Measurements from ENCODE around the gene FGF23.

Gene FGF23

DNA sequence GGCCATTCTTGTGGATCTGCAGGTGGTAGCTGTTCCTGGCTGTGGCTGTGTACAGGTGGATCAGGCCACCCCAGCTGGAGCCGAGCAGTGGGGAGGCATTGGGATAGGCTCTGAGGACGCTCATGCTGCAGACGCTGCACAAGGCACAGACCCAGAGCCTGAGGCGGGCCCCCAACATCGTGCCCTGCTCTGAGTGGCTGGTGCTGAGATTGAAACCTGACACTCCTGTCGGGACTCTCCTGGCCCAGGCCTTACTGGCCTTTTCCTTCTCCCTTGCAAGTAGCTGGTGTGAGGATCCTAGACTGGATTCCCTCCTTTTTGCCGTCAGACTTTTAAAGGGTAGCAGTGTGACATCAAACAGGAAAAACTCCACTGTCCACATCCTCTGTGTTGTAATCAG is at the start of gene FGF23:
Gene FGF23 (minus strand): TSS at position 308 of the 400 bp plus-strand sequence. CDS start 130 bp downstream, at position 178.
- DNase-seq (ENCODE audit: extremely low read depth, low read depth): no peak
- TF ChIP-seq, protein P1, sequence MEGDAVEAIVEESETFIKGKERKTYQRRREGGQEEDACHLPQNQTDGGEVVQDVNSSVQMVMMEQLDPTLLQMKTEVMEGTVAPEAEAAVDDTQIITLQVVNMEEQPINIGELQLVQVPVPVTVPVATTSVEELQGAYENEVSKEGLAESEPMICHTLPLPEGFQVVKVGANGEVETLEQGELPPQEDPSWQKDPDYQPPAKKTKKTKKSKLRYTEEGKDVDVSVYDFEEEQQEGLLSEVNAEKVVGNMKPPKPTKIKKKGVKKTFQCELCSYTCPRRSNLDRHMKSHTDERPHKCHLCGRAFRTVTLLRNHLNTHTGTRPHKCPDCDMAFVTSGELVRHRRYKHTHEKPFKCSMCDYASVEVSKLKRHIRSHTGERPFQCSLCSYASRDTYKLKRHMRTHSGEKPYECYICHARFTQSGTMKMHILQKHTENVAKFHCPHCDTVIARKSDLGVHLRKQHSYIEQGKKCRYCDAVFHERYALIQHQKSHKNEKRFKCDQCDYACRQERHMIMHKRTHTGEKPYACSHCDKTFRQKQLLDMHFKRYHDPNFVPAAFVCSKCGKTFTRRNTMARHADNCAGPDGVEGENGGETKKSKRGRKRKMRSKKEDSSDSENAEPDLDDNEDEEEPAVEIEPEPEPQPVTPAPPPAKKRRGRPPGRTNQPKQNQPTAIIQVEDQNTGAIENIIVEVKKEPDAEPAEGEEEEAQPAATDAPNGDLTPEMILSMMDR (IDR thresholded peaks at IDR 0.05; ENCODE audit: low read depth, low read length): no peak

DNA sequence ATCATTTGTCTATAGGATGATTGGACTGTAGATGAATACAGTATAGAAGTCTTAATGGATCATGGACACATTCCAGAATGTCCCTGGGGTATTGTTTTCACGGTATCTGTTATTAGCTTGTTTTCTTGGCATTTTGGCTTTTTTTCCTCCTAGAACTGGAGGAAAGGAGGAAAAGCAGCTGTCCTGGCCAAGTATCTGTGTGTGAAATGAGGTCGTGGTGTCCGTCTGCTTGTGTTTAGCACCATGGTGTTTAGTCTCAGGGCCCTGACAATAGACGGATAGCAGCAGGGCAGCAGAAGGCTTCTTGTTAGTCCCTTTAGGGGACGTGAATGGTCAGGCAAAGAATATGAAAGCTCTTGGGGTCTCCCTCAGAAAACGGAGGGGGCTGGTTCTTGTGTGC is 44.9 kb upstream of the FGF23 start:
- DNase-seq (ENCODE audit: extremely low read depth, low read depth): no peak
- TF ChIP-seq, protein P1 (IDR thresholded peaks at IDR 0.05; ENCODE audit: low read depth, low read length): no peak

DNA sequence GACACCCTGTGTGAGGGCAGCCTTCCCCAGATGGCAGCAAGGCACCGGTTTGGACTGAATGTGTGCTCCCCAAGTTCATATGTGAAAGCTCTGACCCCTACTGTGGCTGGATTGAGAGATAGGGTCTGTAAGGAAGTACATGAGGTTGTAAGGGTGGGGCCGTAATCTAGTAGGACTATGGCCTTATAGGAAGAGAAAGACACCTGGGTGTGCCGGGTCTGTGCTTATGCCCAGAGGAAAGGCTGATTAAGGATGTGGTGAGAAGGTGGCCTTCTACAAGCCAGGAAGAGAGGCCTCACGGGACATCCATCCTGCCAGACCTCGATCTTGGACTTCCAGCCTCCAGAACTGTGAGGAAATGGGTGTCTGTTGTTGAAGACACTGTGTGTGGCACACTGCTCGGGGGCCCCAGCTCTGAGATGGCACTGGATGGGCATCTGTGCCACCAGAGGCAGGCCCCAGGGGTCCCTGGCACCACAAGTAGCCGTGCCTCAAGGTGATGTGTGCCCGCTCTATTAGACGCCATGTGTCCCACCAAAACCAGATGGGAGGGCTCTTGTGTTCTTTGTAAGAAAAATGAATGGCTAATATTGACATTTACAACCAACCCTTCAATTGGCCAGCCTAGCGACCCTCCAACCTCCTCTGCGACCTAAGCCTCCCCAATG is 44.1 kb upstream of the FGF23 start:
- TF ChIP-seq, protein P1 (IDR thresholded peaks at IDR 0.05; ENCODE audit: low read depth, low read length): no peak
- no peak for DNase-seq (ENCODE audit: extremely low read depth, low read depth)

DNA sequence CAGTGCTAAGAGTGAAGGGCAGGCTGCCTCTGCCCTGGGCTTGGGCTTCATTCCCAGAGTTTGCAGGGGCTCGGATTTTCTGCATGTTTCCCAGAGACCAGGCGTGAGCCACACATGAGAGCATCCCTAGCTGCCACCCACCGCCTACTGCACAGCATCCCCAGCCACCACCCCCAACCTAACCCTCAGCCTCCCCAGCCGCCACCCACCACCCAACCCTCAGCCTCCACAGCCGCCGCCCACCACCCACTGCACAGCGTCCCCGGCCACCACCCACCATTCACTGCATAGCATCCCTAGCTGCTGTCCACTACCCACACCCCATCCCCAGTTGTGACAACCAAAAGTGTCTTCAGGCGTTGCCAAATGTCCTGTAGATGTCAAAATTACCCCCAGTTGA is 43.5 kb upstream of the FGF23 start:
- DNase-seq (ENCODE audit: extremely low read depth, low read depth): no peak

DNA sequence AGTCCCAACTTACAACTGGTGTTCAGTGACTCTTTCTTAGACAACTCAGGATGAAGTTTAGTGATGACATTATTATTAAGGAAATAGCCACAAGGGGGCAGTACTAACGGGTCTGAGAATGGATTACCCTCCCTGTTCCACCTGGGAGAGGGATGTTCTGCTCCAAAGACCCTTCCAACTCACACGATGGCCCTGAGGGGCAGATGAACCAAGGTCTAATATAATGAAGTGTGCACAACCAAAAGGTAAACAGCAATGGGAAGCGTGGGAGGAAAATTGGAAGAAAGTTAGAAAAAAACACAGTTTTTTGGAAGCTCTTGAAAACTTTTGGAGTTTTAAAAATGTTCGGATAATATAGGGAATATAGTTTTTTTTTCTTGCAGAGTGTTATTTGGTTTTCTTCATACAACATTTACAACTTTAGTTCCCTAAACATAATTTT is 42.1 kb upstream of the FGF23 start:
- TF ChIP-seq, protein P1 (IDR thresholded peaks at IDR 0.05; ENCODE audit: low read depth, low read length): peak; percentile 62
- DNase-seq (ENCODE audit: extremely low read depth, low read depth): no peak

More for the DNA sequence above, 43.5 kb upstream of the FGF23 start:
- TF ChIP-seq, protein P1 (IDR thresholded peaks at IDR 0.05; ENCODE audit: low read depth, low read length): no peak

DNA sequence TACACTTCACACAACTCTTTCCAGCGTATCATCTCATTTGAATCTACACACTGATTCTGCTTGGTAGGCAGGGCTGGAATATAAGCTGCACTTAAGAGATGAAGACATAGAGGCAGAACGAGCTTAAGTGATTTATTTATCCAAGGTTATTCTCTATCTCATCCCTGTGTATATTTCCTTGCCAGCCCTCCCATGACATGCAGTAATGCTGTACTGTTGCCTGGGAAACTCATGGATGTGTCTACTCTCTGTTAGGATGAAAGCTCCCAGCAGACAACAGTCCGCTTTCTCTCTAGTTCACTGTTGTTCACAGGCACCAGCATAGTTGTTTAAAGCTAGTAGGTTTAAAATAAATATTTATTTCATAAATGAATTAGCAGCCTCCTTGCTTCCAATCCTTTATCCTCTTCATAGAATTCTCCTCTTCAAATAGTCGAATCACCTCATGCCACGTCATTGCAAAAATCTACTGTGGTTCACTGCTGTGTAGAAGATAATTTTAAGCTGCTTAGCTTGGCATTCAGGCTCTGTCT is 40.7 kb upstream of the FGF23 start:
- TF ChIP-seq, protein P1 (IDR thresholded peaks at IDR 0.05; ENCODE audit: low read depth, low read length): no peak
- DNase-seq (ENCODE audit: extremely low read depth, low read depth): no peak

DNA sequence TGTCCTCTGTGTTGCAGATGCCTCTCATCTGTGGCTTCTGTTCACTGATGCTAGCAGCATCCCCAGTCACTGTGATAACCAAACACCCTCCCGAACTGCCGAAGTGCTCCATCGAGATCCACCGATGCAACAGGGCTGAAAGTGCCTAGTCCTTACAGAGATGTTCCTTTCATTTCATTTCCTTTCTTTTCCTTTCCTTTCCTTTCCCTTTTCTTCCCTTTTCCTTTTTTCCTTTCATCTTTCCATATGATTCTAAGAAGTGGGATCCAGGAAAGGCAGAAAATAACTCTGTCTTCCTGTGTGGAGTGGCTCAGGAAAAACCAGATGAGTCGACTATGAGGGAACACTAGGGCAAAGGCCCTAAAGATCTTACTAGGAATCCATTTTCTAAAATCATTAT is 39.4 kb upstream of the FGF23 start:
- TF ChIP-seq, protein P1 (IDR thresholded peaks at IDR 0.05; ENCODE audit: low read depth, low read length): no peak
- no peak for DNase-seq (ENCODE audit: extremely low read depth, low read depth)

Measured in AG09319 (cell line).